CD8-positive, alpha-beta memory T cell (primary cell): Measurements from ENCODE around the gene LMBR1. TPM values are rescaled to one million over a fixed set of nuclear protein-coding genes. Genes with fewer than 3 reads are reported as not detected.

Experiments used
- CTCF ChIA-PET: fragments of 350-600 bp; sonication (Branson Sonifier 250); formaldehyde crosslinking; loops from one replicate; lab custom pipeline; 2021; ENCODE audit warnings: antibody characterized with exemption; lab: Charles Lee
- POLR2A ChIA-PET: fragments of 350-600 bp; sonication (Branson Sonifier 250); formaldehyde crosslinking; loops from one replicate; lab custom pipeline; 2021; ENCODE audit warnings: antibody characterized with exemption; lab: Charles Lee
- DNase-seq, 5 donors: peaks; one replicate each; pipeline versions ENCODE4 v3.0.0 to v3.0.0-alpha.2; 2020 to 2022; ENCODE audit warnings: mixed read lengths in 1 of 5
- H3K27ac ChIP-seq: one replicate; pipeline ENCODE4 v1.7.0; 2013; ENCODE audit warnings: low read depth, mild to moderate bottlenecking, low read length, moderate library complexity
- H3K27me3 ChIP-seq: 2 replicates; pipeline ENCODE4 v1.7.0; 2013; ENCODE audit warnings: low read length, mild to moderate bottlenecking; ENCODE audit not compliant: insufficient read depth, poor library complexity, severe bottlenecking
- H3K36me3 ChIP-seq: 2 replicates; pipeline ENCODE4 v1.7.0; 2013; ENCODE audit warnings: mild to moderate bottlenecking, low read length, moderate library complexity; ENCODE audit not compliant: insufficient read depth
- H3K4me1 ChIP-seq: 2 replicates; pipeline ENCODE4 v1.7.0; 2013; ENCODE audit warnings: mild to moderate bottlenecking, low read length, moderate library complexity; ENCODE audit not compliant: insufficient read depth
- H3K4me3 ChIP-seq: 2 replicates; pipeline ENCODE4 v1.7.0; 2013; ENCODE audit warnings: mild to moderate bottlenecking, low read length
- H3K9me3 ChIP-seq: 2 replicates; pipeline ENCODE4 v1.7.0; 2013; ENCODE audit warnings: mild to moderate bottlenecking, low read length
- H3K27ac Mint-ChIP-seq, 8 donors: one replicate each; pipeline ENCODE4 v1.8.0; 2020 to 2021; ENCODE audit warnings: mixed read lengths in 8 of 8, mild to moderate bottlenecking in 6 of 8, inconsistent platforms in 3 of 8, moderate library complexity in 3 of 8
- H3K27me3 Mint-ChIP-seq, 2 donors: one replicate each; pipeline ENCODE4 v1.8.0; 2020 to 2021; ENCODE audit warnings: mixed read lengths in 2 of 2, mild to moderate bottlenecking in 1 of 2, moderate library complexity in 1 of 2
- H3K36me3 Mint-ChIP-seq, 3 donors: one replicate each; pipeline ENCODE4 v1.8.0; 2020 to 2021; ENCODE audit warnings: mixed read lengths in 3 of 3, inconsistent platforms in 1 of 3, mild to moderate bottlenecking in 1 of 3
- H3K4me1 Mint-ChIP-seq, 3 donors: one replicate each; pipeline ENCODE4 v1.8.0; 2020 to 2021; ENCODE audit warnings: mixed read lengths in 3 of 3, inconsistent platforms in 1 of 3, mild to moderate bottlenecking in 1 of 3
- H3K4me3 Mint-ChIP-seq, 7 donors: one replicate each; pipeline ENCODE4 v1.8.0; 2020 to 2021; ENCODE audit warnings: mixed read lengths in 7 of 7, mild to moderate bottlenecking in 6 of 7, moderate library complexity in 4 of 7, inconsistent platforms in 2 of 7
- H3K9me3 Mint-ChIP-seq, 5 donors: one replicate each; pipeline ENCODE4 v1.8.0; 2020 to 2022; ENCODE audit warnings: mixed read lengths in 5 of 5, mild to moderate bottlenecking in 3 of 5, moderate library complexity in 2 of 5, inconsistent platforms in 1 of 5
- polyA plus RNA-seq: library from polyadenylated mRNA; unstranded; fragments of 300-500 nt; fragmentation: Illumina TruSeq; gene quantifications from one replicate; pipeline ENCODE4 v1.2.3, GENCODE V29; 2021
- total RNA-seq, 2 experiments: library from RNA; stranded (reverse); gene quantifications; one replicate each; pipeline ENCODE4 v1.2.3, GENCODE V29; 2021

LMBR1 gene
- total and polyA plus RNA-seq, 3 experiments from 2014 or later = 26.8 to 51.9 (median 49.2) TPM

DNA sequence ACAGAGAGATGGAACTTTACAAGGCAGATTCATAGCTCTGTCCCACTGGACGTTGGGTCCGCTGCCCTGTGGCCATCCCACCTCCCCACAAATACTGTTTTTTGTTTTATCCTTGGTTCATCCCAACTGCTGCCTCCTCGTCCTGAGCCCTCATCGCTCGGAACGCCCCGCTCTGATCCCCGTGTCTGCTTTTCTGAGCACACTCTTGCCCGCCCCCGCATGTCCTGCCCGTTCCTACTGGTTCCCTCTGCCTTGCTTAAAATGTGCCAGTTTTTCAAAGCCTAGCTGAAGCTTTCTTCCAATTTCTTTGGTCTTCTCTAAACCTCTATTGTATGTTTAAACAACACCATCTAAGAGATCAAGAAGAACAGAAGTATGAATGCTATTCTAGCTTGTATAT, 233.0 kb downstream of the LMBR1 start:
- POLR2A ChIA-PET = interaction anchor here (0.6 kb wide), 1 partner anchor 44 kb away, joined by 6 read pairs; no protein-coding TSS in a partner anchor
- no peak overlapping the region for H3K27ac ChIP-seq
- Mint-ChIP-seq H3K27ac (no peak overlapping the region), H3K9me3 (no peaks in the 10 kb centered on the region), H3K4me1 (peaks cover 0 to 1% (median 0%) of the 10 kb centered on the region in 3 donors), H3K36me3 (no peaks in the 10 kb centered on the region), H3K4me3 (no peak overlapping the region), H3K27me3 (peaks cover 3 to 7% of the 10 kb centered on the region in 2 donors)
- H3K4me3 ChIP-seq = no peak overlapping the region
- no peak for DNase-seq
- H3K4me1 ChIP-seq = no peaks in the 10 kb centered on the region
- CTCF ChIA-PET = no interaction called here
- no peaks in the 10 kb centered on the region for H3K9me3 ChIP-seq
- H3K27me3 ChIP-seq = no peaks in the 10 kb centered on the region
- H3K36me3 ChIP-seq = no peaks in the 10 kb centered on the region

DNA sequence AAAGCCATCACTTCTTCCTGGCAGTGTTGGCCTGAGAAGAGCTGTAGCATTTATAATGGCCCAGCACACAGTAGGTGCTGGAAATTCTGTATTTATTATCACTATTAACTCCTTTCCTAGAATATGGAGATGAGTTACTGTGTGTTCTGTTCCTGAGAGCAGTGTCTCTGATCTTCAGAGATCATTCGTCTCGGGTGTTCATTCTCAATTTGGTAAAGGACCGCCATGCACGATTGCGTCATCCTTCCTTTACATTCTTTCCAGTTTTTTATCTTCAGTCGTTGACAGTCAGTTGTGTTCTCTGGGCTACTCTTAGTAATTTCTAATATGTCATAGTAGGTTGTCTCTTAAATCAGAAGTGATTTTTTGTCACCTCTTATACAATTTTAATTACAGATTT, 233.8 kb downstream of the LMBR1 start:
- H3K4me3 ChIP-seq = no peak overlapping the region
- Mint-ChIP-seq H3K9me3 (no peaks in the 10 kb centered on the region), H3K27ac (no peak overlapping the region), H3K36me3 (no peaks in the 10 kb centered on the region), H3K27me3 (peaks cover 7 to 10% of the 10 kb centered on the region in 2 donors), H3K4me3 (no peak overlapping the region), H3K4me1 (peaks cover 0 to 1% (median 0%) of the 10 kb centered on the region in 3 donors)
- H3K36me3 ChIP-seq = no peaks in the 10 kb centered on the region
- H3K27ac ChIP-seq = no peak overlapping the region
- no peak for DNase-seq
- no peaks in the 10 kb centered on the region for H3K4me1 ChIP-seq
- no peaks in the 10 kb centered on the region for H3K9me3 ChIP-seq
- ChIA-PET CTCF (no interaction called here), POLR2A (no interaction called here)
- H3K27me3 ChIP-seq = no peaks in the 10 kb centered on the region

DNA sequence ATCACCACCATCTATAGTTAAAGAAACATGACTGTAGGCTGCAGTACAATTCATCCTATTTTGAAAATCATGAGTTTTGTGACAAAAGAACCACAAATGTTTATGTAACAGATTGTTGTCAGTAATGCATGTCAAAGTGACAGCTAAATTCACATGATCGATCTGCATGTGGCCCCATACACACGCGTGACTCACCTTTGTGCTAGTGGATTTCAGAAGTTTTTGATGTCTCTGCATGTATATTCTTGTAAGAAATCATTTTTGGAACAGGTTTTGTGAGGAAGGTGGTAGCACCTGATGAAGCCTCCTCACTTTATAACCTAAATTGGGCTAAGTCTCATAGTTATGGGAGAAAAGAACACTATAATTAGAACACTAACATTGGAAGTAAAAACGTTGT, 235.3 kb downstream of the LMBR1 start:
- ChIA-PET CTCF (no interaction called here), POLR2A (no interaction called here)
- Mint-ChIP-seq H3K36me3 (no peaks in the 10 kb centered on the region), H3K27ac (no peak overlapping the region), H3K27me3 (peaks cover 15 to 17% of the 10 kb centered on the region in 2 donors), H3K4me3 (no peak overlapping the region), H3K9me3 (no peaks in the 10 kb centered on the region), H3K4me1 (peaks cover 0 to 1% (median 0%) of the 10 kb centered on the region in 3 donors)
- Histone ChIP-seq H3K27me3 (no peaks in the 10 kb centered on the region), H3K36me3 (no peaks in the 10 kb centered on the region), H3K27ac (no peak overlapping the region), H3K4me3 (no peak overlapping the region), H3K9me3 (no peaks in the 10 kb centered on the region), H3K4me1 (no peaks in the 10 kb centered on the region)
- no peak for DNase-seq

DNA sequence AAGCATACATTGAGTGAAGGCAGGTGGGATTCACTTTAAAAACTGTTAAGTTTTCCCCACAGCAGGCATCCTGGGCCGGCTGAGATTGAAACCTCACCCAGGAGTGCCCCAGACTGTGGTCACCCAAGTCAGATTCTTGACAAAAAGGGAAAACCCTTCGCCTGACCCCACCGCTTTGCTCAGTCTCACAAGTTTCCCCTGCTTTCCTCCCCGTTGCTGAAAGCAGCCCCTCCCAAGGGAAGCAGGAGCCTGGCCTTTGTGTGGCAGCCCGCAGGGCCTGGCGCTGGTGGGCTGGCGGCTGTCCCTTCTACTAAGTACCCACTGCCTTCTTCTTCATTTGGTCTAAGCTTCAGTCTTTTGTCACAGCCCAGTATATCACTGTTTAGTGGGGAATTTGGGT, 236.4 kb downstream of the LMBR1 start:
- POLR2A ChIA-PET = no interaction called here
- no peaks in the 10 kb centered on the region for H3K27me3 ChIP-seq
- DNase-seq = no peak
- no peak overlapping the region for H3K27ac ChIP-seq
- H3K36me3 Mint-ChIP-seq = peaks cover 0 to 5% (median 0%) of the 10 kb centered on the region in 3 donors
- H3K4me1 Mint-ChIP-seq = peaks cover 0 to 1% (median 0%) of the 10 kb centered on the region in 3 donors
- H3K36me3 ChIP-seq = no peaks in the 10 kb centered on the region
- H3K9me3 ChIP-seq = no peaks in the 10 kb centered on the region
- CTCF ChIA-PET = no interaction called here
- peaks cover 0 to 2% (median 0%) of the 10 kb centered on the region in 5 donors for H3K9me3 Mint-ChIP-seq
- H3K4me3 Mint-ChIP-seq = no peak overlapping the region
- peaks cover 18 to 26% of the 10 kb centered on the region in 2 donors for H3K27me3 Mint-ChIP-seq
- H3K4me1 ChIP-seq = no peaks in the 10 kb centered on the region
- H3K27ac Mint-ChIP-seq = no peak overlapping the region
- H3K4me3 ChIP-seq = no peak overlapping the region

DNA sequence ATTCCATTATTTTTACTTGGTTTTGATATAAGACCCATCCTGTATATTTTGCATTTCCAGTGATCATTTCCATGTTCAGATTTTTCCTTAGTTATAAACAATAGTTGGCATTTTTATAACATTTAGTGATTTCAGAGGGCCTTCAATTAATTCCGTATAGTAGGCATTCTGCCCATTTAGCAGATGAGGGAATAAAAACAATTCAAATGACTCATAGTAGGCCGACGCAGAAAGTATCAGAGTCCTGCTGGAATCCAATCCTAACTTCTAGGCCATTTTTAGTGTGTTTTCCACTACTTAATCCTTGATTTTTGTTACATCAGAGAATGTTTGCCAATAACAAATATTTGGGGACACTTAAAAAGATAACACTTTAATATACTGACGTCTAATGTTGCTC, 237.0 kb downstream of the LMBR1 start:
- peaks cover 0 to 2% (median 0%) of the 10 kb centered on the region in 5 donors for H3K9me3 Mint-ChIP-seq
- H3K4me3 Mint-ChIP-seq = no peak overlapping the region
- no peak overlapping the region for H3K27ac Mint-ChIP-seq
- peaks cover 0 to 1% (median 0%) of the 10 kb centered on the region in 3 donors for H3K4me1 Mint-ChIP-seq
- Histone ChIP-seq H3K4me3 (no peak overlapping the region), H3K9me3 (no peaks in the 10 kb centered on the region), H3K27me3 (no peaks in the 10 kb centered on the region), H3K36me3 (no peaks in the 10 kb centered on the region), H3K4me1 (no peaks in the 10 kb centered on the region), H3K27ac (no peak overlapping the region)
- ChIA-PET CTCF (no interaction called here), POLR2A (no interaction called here)
- H3K27me3 Mint-ChIP-seq = peaks cover 18 to 30% of the 10 kb centered on the region in 2 donors
- DNase-seq = no peak
- H3K36me3 Mint-ChIP-seq = peaks cover 0 to 5% (median 0%) of the 10 kb centered on the region in 3 donors

DNA sequence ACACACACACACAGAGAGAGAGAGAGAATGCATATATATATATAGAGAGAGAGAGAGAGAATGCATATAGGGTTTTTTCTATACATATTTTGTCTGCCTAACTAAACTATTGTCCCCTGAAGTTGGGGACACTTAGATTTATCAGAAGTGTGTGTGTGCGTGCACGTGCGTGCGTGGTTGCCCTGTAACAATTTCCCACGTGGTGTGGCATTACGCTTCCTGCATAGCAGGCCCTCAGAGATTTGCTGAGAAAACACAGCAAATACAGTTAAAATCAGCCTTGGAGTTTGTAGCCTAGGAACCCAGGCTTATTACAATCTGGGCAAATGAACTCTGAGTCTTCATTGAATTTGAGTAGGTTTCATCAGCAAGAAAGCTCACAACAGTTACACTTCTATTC, 237.7 kb downstream of the LMBR1 start:
- H3K36me3 Mint-ChIP-seq = peaks cover 0 to 5% (median 0%) of the 10 kb centered on the region in 3 donors
- H3K27ac Mint-ChIP-seq = no peak overlapping the region
- Histone ChIP-seq H3K27me3 (peaks cover 6% of the 10 kb centered on the region), H3K27ac (no peak overlapping the region), H3K4me3 (no peak overlapping the region), H3K36me3 (no peaks in the 10 kb centered on the region), H3K9me3 (no peaks in the 10 kb centered on the region), H3K4me1 (no peaks in the 10 kb centered on the region)
- no peak overlapping the region for H3K4me3 Mint-ChIP-seq
- no peaks in the 10 kb centered on the region for H3K4me1 Mint-ChIP-seq
- CTCF ChIA-PET = no interaction called here
- POLR2A ChIA-PET = no interaction called here
- H3K27me3 Mint-ChIP-seq = peaks cover 20 to 37% of the 10 kb centered on the region in 2 donors
- peaks cover 0 to 2% (median 0%) of the 10 kb centered on the region in 5 donors for H3K9me3 Mint-ChIP-seq
- DNase-seq = no peak

DNA sequence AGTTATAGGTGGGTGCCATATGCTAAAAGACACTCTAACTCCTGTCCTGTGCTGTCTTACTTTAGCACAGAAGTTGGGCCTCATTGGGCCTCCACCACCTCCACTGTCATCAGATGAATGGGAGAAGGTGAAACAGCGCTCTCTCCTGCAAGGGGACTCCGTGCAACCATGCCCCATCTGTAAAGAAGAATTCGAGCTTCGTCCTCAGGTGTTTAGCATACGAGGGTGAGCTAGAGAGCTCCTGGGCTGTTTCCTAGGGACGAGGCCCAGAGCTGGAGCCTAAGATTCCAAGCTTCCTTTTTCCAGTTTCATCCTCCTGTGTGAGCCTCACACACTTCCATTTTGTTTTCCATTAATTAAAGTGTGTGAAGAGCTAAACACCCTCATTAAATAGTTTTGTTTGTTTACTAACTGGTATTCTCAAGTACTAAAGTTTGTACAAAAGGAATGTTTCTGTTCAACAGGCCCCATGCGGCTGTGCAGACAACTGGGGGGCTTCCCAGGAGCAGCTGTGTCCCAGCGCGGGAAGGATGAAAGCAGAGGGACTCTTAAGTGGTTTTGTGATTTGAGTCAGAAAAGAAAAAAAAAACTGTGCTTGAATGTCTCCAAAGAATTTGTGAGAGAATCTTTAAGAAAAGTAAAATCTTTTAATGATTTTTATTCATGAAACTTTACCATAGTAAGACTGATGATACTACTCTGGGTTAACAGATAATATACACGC, 238.3 kb downstream of the LMBR1 start:
- CTCF ChIA-PET = no interaction called here
- Mint-ChIP-seq H3K27me3 (peaks cover 22 to 43% of the 10 kb centered on the region in 2 donors), H3K9me3 (peaks cover 0 to 2% (median 0%) of the 10 kb centered on the region in 5 donors), H3K27ac (no peak overlapping the region), H3K36me3 (peaks cover 0 to 5% (median 0%) of the 10 kb centered on the region in 3 donors), H3K4me1 (no peaks in the 10 kb centered on the region), H3K4me3 (no peak overlapping the region)
- H3K4me1 ChIP-seq = no peaks in the 10 kb centered on the region
- no peak for DNase-seq
- no peaks in the 10 kb centered on the region for H3K9me3 ChIP-seq
- no peak overlapping the region for H3K4me3 ChIP-seq
- peaks cover 11% of the 10 kb centered on the region for H3K27me3 ChIP-seq
- POLR2A ChIA-PET = no interaction called here
- no peak overlapping the region for H3K27ac ChIP-seq
- H3K36me3 ChIP-seq = no peaks in the 10 kb centered on the region

DNA sequence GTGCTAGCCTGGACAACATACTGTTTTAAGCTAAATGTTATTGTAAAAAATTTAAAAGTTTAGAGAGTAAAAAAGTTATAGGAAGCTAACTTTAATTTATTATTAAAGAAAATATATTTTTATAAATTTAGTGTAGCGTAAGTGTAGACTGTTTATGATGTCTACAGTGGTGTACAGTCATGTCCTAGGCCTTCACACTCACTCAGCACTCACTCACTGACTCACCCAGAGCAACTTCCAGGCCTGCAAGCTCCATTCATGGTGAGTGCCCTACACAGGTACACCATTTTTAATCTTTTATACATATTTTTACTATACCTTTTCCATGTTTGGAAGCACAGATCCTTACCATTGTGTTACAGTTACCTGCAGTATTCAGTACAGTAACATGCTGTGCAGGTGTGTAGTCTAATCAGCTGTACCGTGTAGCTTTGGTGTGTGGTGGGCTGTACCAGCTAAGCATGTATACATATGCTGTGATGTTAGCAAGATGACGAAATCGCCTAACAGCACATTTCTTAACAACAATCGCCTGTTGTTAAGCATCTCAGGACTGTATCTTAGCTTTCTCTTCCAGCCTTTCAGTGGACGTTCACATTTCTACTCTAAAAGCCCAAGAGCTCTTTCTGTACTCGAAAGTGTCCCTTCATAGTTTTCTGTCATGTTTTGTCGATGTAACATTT, 240.0 kb downstream of the LMBR1 start:
- ChIA-PET CTCF (interaction anchor here (0.7 kb wide), 1 partner anchor 12 kb away, joined by 3 read pairs; no protein-coding TSS in a partner anchor), POLR2A (no interaction called here)
- Histone ChIP-seq H3K4me3 (no peak overlapping the region), H3K27me3 (peaks cover 18% of the 10 kb centered on the region), H3K36me3 (no peaks in the 10 kb centered on the region), H3K9me3 (no peaks in the 10 kb centered on the region), H3K4me1 (no peaks in the 10 kb centered on the region), H3K27ac (no peak overlapping the region)
- Mint-ChIP-seq H3K4me3 (no peak overlapping the region), H3K27ac (no peak overlapping the region), H3K36me3 (peaks cover 0 to 5% (median 0%) of the 10 kb centered on the region in 3 donors), H3K4me1 (no peaks in the 10 kb centered on the region), H3K9me3 (peaks cover 0 to 6% (median 2%) of the 10 kb centered on the region in 5 donors), H3K27me3 (peaks cover 25 to 56% of the 10 kb centered on the region in 2 donors)
- no peak for DNase-seq
